Smooth muscle cell (in vitro differentiated cells): ENCODE measurements around the gene ANO3. TPM values are rescaled to one million over a fixed set of nuclear protein-coding genes. Genes with fewer than 3 reads are reported as not detected.

Source experiments
- DNase-seq: peaks from one replicate; lab custom pipeline; 2025; ENCODE audit not compliant: unreplicated experiment; lab: John Stamatoyannopoulos, UW
- H2AFZ ChIP-seq: fragments of 200-600 bp; sonication (generic); 2 replicates; pipeline ENCODE4 v1.6.0; 2016; ENCODE audit warnings: antibody characterized with exemption, low read depth, mild to moderate bottlenecking
- H3F3A ChIP-seq: fragments of 200-600 bp; sonication (generic); 2 replicates; pipeline ENCODE4 v1.6.0; 2017; ENCODE audit warnings: antibody characterized with exemption, low read depth
- H3K27ac ChIP-seq: fragments of 200-600 bp; sonication (generic); 2 replicates; pipeline ENCODE4 v1.5.1; 2016; ENCODE audit warnings: low read depth, mild to moderate bottlenecking
- H3K27me3 ChIP-seq: fragments of 200-600 bp; sonication (generic); 2 replicates; pipeline ENCODE4 v1.6.1; 2016; ENCODE audit warnings: low read depth, mild to moderate bottlenecking
- H3K36me3 ChIP-seq: fragments of 200-600 bp; sonication (generic); 2 replicates; pipeline ENCODE4 v1.5.1; 2016; ENCODE audit warnings: low read depth
- H3K4me1 ChIP-seq: fragments of 200-600 bp; sonication (generic); 2 replicates; pipeline ENCODE4 v1.5.1; 2016; ENCODE audit warnings: low read depth
- H3K4me2 ChIP-seq: fragments of 200-600 bp; sonication (generic); 2 replicates; pipeline ENCODE4 v1.6.0; 2016; ENCODE audit warnings: mild to moderate bottlenecking
- H3K4me3 ChIP-seq: fragments of 200-600 bp; sonication (generic); 2 replicates; pipeline ENCODE4 v1.5.1; 2016; ENCODE audit warnings: mild to moderate bottlenecking
- H3K79me2 ChIP-seq: fragments of 200-600 bp; sonication (generic); 2 replicates; pipeline ENCODE4 v1.6.0; 2016; ENCODE audit warnings: low read depth, mild to moderate bottlenecking
- H3K9ac ChIP-seq: fragments of 200-600 bp; sonication (generic); 2 replicates; pipeline ENCODE4 v1.6.0; 2016; ENCODE audit warnings: low read depth
- H3K9me3 ChIP-seq: fragments of 200-600 bp; sonication (generic); replicated peaks from 2 replicates; pipeline ENCODE4 v1.5.1; 2016; ENCODE audit warnings: low read depth
- H4K20me1 ChIP-seq: fragments of 200-600 bp; sonication (generic); 2 replicates; pipeline ENCODE4 v1.6.0; 2016; ENCODE audit warnings: low read depth
- WGBS: methylation state at CpG from one replicate; pipeline ENCODE4 v1.1.7; 2016; ENCODE audit warnings: low lambda C conversion rate; 5-methylcytosine and 5-hydroxymethylcytosine counted together
- polyA plus RNA-seq: library from polyadenylated mRNA; unstranded; fragments of >200 nt; fragmentation: Nextera tagmentation; extraction: Ambion mirVana; gene quantifications from 2 replicates; pipeline ENCODE4 v1.2.1, GENCODE V29; 2016
- total RNA-seq: library from RNA; depleted of rRNA; stranded (reverse); fragments of >200 nt; gene quantifications from 2 replicates; pipeline ENCODE4 v1.2.3, GENCODE V29; 2014
- TF ChIP-seq, protein P1 (sequence below): fragments of 200-600 bp; sonication (generic); IDR thresholded peaks from 2 replicates; pipeline ENCODE4 v1.5.1; 2017; ENCODE audit warnings: borderline replicate concordance, mild to moderate bottlenecking, antibody characterized with exemption; ENCODE audit not compliant: insufficient read depth, poor library complexity, severe bottlenecking

Gene ANO3
- not detected in 2 replicates for total RNA-seq
- polyA plus RNA-seq = 0.13 TPM in 1 of 2 replicates, not detected in the other

DNA sequence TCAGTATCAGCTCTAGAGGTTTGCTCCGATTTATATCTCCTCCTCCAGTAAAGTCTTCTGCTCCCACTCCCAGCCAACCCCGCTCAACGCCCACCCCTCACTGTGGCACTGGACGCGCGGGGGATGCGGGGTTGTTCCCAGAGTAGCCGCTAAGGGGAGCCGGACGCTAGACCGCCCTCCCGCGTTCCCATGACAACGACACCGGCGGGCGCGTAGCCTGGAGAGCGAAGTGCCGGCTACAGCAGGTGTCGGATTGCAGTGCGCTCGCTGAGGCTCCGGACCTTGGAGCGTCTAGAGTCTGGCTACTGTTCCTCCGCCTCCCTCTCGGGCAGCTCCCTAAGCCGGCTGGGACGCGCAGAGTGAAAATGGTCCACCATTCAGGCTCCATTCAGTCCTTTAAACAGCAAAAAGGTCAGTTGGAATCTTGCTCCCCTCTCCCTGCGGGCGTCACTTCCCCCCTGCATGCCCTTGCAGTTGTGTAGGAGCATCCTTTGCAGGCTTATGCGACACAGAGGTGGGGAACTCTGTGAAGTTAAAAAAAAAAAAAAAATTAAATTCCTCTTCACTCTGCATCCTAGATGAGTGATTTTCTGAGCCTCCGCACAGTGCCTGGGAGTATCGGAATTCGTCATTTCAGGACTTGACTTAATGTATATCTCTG lies at the start of gene ANO3:
ANO3 (plus strand) TSS at position 220 of the 661 bp plus-strand sequence; CDS start at position 366, 146 bp downstream.
- no peak for DNase-seq
- Histone ChIP-seq H3K4me1 (peaks cover 18% of the 10 kb centered on the region), H4K20me1 (no peaks in the 10 kb centered on the region), H3K9me3 (no peaks in the 10 kb centered on the region), H3K9ac (no peak within 1 kb of the TSS), H3K4me2 (peak within 1 kb of the TSS; percentile 80), H3F3A (no peaks in the 10 kb centered on the region), H2AFZ (no peak within 1 kb of the TSS), H3K79me2 (no peaks in the 10 kb centered on the region), H3K27me3 (peaks cover 78% of the 10 kb centered on the region), H3K4me3 (peak within 1 kb of the TSS; percentile 26), H3K36me3 (no peaks in the 10 kb centered on the region), H3K27ac (no peak within 1 kb of the TSS)
- TF ChIP-seq, protein P1, sequence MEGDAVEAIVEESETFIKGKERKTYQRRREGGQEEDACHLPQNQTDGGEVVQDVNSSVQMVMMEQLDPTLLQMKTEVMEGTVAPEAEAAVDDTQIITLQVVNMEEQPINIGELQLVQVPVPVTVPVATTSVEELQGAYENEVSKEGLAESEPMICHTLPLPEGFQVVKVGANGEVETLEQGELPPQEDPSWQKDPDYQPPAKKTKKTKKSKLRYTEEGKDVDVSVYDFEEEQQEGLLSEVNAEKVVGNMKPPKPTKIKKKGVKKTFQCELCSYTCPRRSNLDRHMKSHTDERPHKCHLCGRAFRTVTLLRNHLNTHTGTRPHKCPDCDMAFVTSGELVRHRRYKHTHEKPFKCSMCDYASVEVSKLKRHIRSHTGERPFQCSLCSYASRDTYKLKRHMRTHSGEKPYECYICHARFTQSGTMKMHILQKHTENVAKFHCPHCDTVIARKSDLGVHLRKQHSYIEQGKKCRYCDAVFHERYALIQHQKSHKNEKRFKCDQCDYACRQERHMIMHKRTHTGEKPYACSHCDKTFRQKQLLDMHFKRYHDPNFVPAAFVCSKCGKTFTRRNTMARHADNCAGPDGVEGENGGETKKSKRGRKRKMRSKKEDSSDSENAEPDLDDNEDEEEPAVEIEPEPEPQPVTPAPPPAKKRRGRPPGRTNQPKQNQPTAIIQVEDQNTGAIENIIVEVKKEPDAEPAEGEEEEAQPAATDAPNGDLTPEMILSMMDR = peak; percentile 42
- 7% methylated on average over 35 of the region's 36 CpGs for WGBS

DNA sequence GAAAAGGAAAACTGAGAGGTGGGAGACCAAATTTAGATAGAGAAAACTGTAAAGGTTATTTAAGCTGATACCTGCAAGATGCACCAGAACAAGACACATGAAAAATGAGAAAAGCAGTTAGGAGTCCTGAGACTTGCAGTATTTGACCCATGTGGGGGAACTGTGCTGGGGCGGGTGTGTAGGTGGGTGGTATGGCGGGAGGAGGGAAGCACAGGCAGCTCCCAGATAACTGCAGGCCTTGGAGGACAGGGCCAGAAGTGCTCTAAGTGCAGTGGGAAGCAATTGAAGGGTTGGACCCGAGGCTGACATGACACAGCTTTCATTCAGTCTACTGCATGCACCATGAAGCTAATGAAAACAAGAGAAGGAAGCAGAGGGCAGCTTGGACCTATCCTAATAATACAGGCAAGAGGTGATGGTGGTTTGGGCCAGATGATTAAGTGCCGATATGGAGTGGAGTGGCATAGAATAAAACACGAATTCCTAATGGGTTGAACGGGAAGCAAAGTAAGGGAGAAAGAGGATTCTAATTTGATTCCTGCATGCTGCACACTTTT lies 48.0 kb upstream of the ANO3 start:
- Histone ChIP-seq H2AFZ (peak overlapping the region; percentile 99), H3K27me3 (no peaks in the 10 kb centered on the region), H4K20me1 (no peaks in the 10 kb centered on the region), H3K9me3 (no peaks in the 10 kb centered on the region), H3K27ac (no peak overlapping the region), H3K9ac (peak overlapping the region; percentile 51), H3K36me3 (no peaks in the 10 kb centered on the region), H3F3A (no peaks in the 10 kb centered on the region), H3K4me1 (peaks cover 3% of the 10 kb centered on the region), H3K79me2 (no peaks in the 10 kb centered on the region), H3K4me3 (peak overlapping the region; percentile 73), H3K4me2 (peak overlapping the region; percentile 82)
- WGBS = 70% methylated on average over 6 of the region's 6 CpGs
- DNase-seq = no peak
- TF ChIP-seq, protein P1 = no peak

DNA sequence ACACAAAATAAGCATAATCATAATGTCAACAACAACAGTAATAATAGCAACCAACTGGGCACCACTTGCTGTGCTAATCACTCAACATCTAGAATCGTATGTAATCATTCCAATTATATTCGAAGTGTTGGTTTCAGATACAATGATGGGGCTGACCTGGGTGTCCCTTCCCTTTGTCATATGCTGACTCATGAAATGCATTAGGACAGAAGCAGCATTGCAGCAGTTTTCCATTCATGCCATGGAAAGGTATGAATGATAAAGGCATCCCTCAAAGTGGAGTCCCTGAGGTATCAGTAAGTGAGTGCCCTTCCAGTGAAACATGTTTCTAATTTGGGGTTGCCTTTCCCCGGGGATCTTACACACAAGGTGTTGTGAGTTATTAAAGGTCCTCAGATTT lies 46.3 kb upstream of the ANO3 start:
- Histone ChIP-seq H3K27ac (no peak overlapping the region), H3K79me2 (no peaks in the 10 kb centered on the region), H3K4me3 (no peak overlapping the region), H4K20me1 (no peaks in the 10 kb centered on the region), H3K9me3 (no peaks in the 10 kb centered on the region), H3K4me1 (peaks cover 3% of the 10 kb centered on the region), H3F3A (no peaks in the 10 kb centered on the region), H3K27me3 (no peaks in the 10 kb centered on the region), H3K4me2 (no peak overlapping the region), H3K36me3 (no peaks in the 10 kb centered on the region), H3K9ac (no peak overlapping the region), H2AFZ (no peak overlapping the region)
- DNase-seq = no peak
- 79% methylated on average over 3 of the region's 3 CpGs for WGBS
- TF ChIP-seq, protein P1 = no peak
